ENCODE data around the gene GPR18.

The GPR18 gene

GRCh38 chr13:99246100-99246499 lies 12.1 kb downstream of the GPR18 start:
- no peak overlapping the region for H4K8ac ChIP-seq (ENCODE audit: low read depth, low read length)
- H4K91ac ChIP-seq (ENCODE audit: low read depth, low read length, poor library complexity) = no peak overlapping the region
- H3K23ac ChIP-seq (ENCODE audit: low read depth, low read length, poor library complexity) = no peak overlapping the region
- no peak overlapping the region for H3K4ac ChIP-seq (ENCODE audit: low read length)
- no peaks in the 10 kb centered on the region for H3K27me3 ChIP-seq (ENCODE audit: control insufficient read depth in 3 of 3, insufficient read depth in 3 of 3, low read depth in 1 of 3, low read length in 3 of 3)
- no peak overlapping the region for H3K18ac ChIP-seq (ENCODE audit: low read length)
- H3K4me3 ChIP-seq (ENCODE audit: low read length in 2 of 2) = no peak overlapping the region
- H3K4me1 ChIP-seq (ENCODE audit: control insufficient read depth in 2 of 2, insufficient read depth in 1 of 2, low read depth in 1 of 2, low read length in 2 of 2) = no peaks in the 10 kb centered on the region
- no peak overlapping the region for H2AK5ac ChIP-seq (ENCODE audit: low read depth, low read length)
- no peak overlapping the region for H2AFZ ChIP-seq (ENCODE audit: low read length)
- no CpG with 5 or more reads among the region's 1 CpG for WGBS, 2 donors (ENCODE audit: extremely low coverage in 2 of 2, insufficient read length in 2 of 2, insufficient replicate concordance in 1 of 2)
- no peak for DNase-seq (ENCODE audit: low spot score)
- no peak overlapping the region for H2BK15ac ChIP-seq (ENCODE audit: low read length)
- no peak overlapping the region for H3K9ac ChIP-seq (ENCODE audit: low read depth, low read length, poor library complexity)
- H2BK120ac ChIP-seq (ENCODE audit: low read depth, low read length) = no peak overlapping the region
- no peak overlapping the region for H2BK12ac ChIP-seq (ENCODE audit: low read length)
- H3K4me2 ChIP-seq (ENCODE audit: insufficient read depth, low read length, poor library complexity, severe bottlenecking) = no peak overlapping the region
- no peak overlapping the region for H2BK5ac ChIP-seq (ENCODE audit: low read length)
- no peak overlapping the region for H3K14ac ChIP-seq (ENCODE audit: low read length)
- no peaks in the 10 kb centered on the region for H3K79me1 ChIP-seq (ENCODE audit: low read depth, low read length)
- no peak overlapping the region for H3K27ac ChIP-seq (replicated peaks; ENCODE audit: low read length)
- no peaks in the 10 kb centered on the region for H3K9me3 ChIP-seq (replicated peaks in 1 of 2; ENCODE audit: control insufficient read depth in 2 of 2, insufficient read depth in 1 of 2, low read depth in 1 of 2, low read length in 2 of 2)
- peaks cover 0 to 30% of the 10 kb centered on the region in 2 donors for H3K36me3 ChIP-seq (replicated peaks in 1 of 2; ENCODE audit: control insufficient read depth in 2 of 2, insufficient read depth in 2 of 2, low read length in 2 of 2)

- H4K8ac ChIP-seq (ENCODE audit: low read depth, low read length) = no peak overlapping the region
- H3K79me1 ChIP-seq (ENCODE audit: low read depth, low read length) = peaks cover 5% of the 10 kb centered on the region
- no peak overlapping the region for H3K27ac ChIP-seq (replicated peaks; ENCODE audit: low read length)
- H3K27me3 ChIP-seq (ENCODE audit: control insufficient read depth in 3 of 3, insufficient read depth in 3 of 3, low read depth in 1 of 3, low read length in 3 of 3) = no peaks in the 10 kb centered on the region
- H3K4ac ChIP-seq (ENCODE audit: low read length) = no peak overlapping the region
- H2BK12ac ChIP-seq (ENCODE audit: low read length) = no peak overlapping the region
- H2AK5ac ChIP-seq (ENCODE audit: low read depth, low read length) = no peak overlapping the region
- no peak for DNase-seq (ENCODE audit: low spot score)
- no CpG with 5 or more reads among the region's 8 CpGs for WGBS, 2 donors (ENCODE audit: extremely low coverage in 2 of 2, insufficient read length in 2 of 2, insufficient replicate concordance in 1 of 2)
- no peak overlapping the region for H4K91ac ChIP-seq (ENCODE audit: low read depth, low read length, poor library complexity)
- no peak overlapping the region for H3K4me3 ChIP-seq (ENCODE audit: low read length in 2 of 2)
- no peak overlapping the region for H2BK5ac ChIP-seq (ENCODE audit: low read length)
- H2AFZ ChIP-seq (ENCODE audit: low read length) = no peak overlapping the region
- no peak overlapping the region for H2BK120ac ChIP-seq (ENCODE audit: low read depth, low read length)
- peaks cover 3 to 4% of the 10 kb centered on the region in 2 donors for H3K9me3 ChIP-seq (replicated peaks in 1 of 2; ENCODE audit: control insufficient read depth in 2 of 2, insufficient read depth in 1 of 2, low read depth in 1 of 2, low read length in 2 of 2)
- H3K14ac ChIP-seq (ENCODE audit: low read length) = no peak overlapping the region
- H3K36me3 ChIP-seq (replicated peaks in 1 of 2; ENCODE audit: control insufficient read depth in 2 of 2, insufficient read depth in 2 of 2, low read length in 2 of 2) = peaks cover 14 to 31% of the 10 kb centered on the region in 2 donors
- no peak overlapping the region for H3K23ac ChIP-seq (ENCODE audit: low read depth, low read length, poor library complexity)
- no peak overlapping the region for H3K4me2 ChIP-seq (ENCODE audit: insufficient read depth, low read length, poor library complexity, severe bottlenecking)
- no peak overlapping the region for H2BK15ac ChIP-seq (ENCODE audit: low read length)
- no peak overlapping the region for H3K18ac ChIP-seq (ENCODE audit: low read length)
- no peak overlapping the region for H3K9ac ChIP-seq (ENCODE audit: low read depth, low read length, poor library complexity)
- H3K4me1 ChIP-seq (ENCODE audit: control insufficient read depth in 2 of 2, insufficient read depth in 1 of 2, low read depth in 1 of 2, low read length in 2 of 2) = no peaks in the 10 kb centered on the region
Observed at GRCh38 chr13:99237981-99238662, 20.1 kb downstream of the GPR18 start.

- Histone ChIP-seq H4K8ac (ENCODE audit: low read depth, low read length) (no peak overlapping the region), H3K4ac (ENCODE audit: low read length) (no peak overlapping the region), H2BK120ac (ENCODE audit: low read depth, low read length) (no peak overlapping the region), H2BK15ac (ENCODE audit: low read length) (no peak overlapping the region), H3K14ac (ENCODE audit: low read length) (no peak overlapping the region), H3K9me3 (replicated peaks in 1 of 2; ENCODE audit: control insufficient read depth in 2 of 2, insufficient read depth in 1 of 2, low read depth in 1 of 2, low read length in 2 of 2) (no peaks in the 10 kb centered on the region), H3K4me1 (ENCODE audit: control insufficient read depth in 2 of 2, insufficient read depth in 1 of 2, low read depth in 1 of 2, low read length in 2 of 2) (peaks cover 0 to 3% of the 10 kb centered on the region in 2 donors), H3K4me3 (ENCODE audit: low read length in 2 of 2) (no peak overlapping the region), H2BK5ac (ENCODE audit: low read length) (no peak overlapping the region), H3K4me2 (ENCODE audit: insufficient read depth, low read length, poor library complexity, severe bottlenecking) (no peak overlapping the region), H3K9ac (ENCODE audit: low read depth, low read length, poor library complexity) (no peak overlapping the region), H2AFZ (ENCODE audit: low read length) (no peak overlapping the region), H3K36me3 (replicated peaks in 1 of 2; ENCODE audit: control insufficient read depth in 2 of 2, insufficient read depth in 2 of 2, low read length in 2 of 2) (peaks cover 0 to 2% of the 10 kb centered on the region in 2 donors), H2BK12ac (ENCODE audit: low read length) (no peak overlapping the region), H3K79me1 (ENCODE audit: low read depth, low read length) (peaks cover 5% of the 10 kb centered on the region), H3K18ac (ENCODE audit: low read length) (no peak overlapping the region), H3K27ac (replicated peaks; ENCODE audit: low read length) (no peak overlapping the region), H4K91ac (ENCODE audit: low read depth, low read length, poor library complexity) (no peak overlapping the region), H3K23ac (ENCODE audit: low read depth, low read length, poor library complexity) (no peak overlapping the region), H3K27me3 (ENCODE audit: control insufficient read depth in 3 of 3, insufficient read depth in 3 of 3, low read depth in 1 of 3, low read length in 3 of 3) (no peaks in the 10 kb centered on the region), H2AK5ac (ENCODE audit: low read depth, low read length) (no peak overlapping the region)
- WGBS, 2 donors (ENCODE audit: extremely low coverage in 2 of 2, insufficient read length in 2 of 2, insufficient replicate concordance in 1 of 2) = no CpG with 5 or more reads among the region's 1 CpG
- no peak for DNase-seq (ENCODE audit: low spot score)
Observed at GRCh38 chr13:99231721-99232120, 26.5 kb downstream of the GPR18 start.

- no peak overlapping the region for H3K14ac ChIP-seq (ENCODE audit: low read length)
- no peak overlapping the region for H3K18ac ChIP-seq (ENCODE audit: low read length)
- no peak overlapping the region for H2BK5ac ChIP-seq (ENCODE audit: low read length)
- H3K9me3 ChIP-seq (replicated peaks in 1 of 2; ENCODE audit: control insufficient read depth in 2 of 2, insufficient read depth in 1 of 2, low read depth in 1 of 2, low read length in 2 of 2) = no peaks in the 10 kb centered on the region
- no CpG with 5 or more reads among the region's 3 CpGs for WGBS, 2 donors (ENCODE audit: extremely low coverage in 2 of 2, insufficient read length in 2 of 2, insufficient replicate concordance in 1 of 2)
- H4K91ac ChIP-seq (ENCODE audit: low read depth, low read length, poor library complexity) = no peak overlapping the region
- no peak overlapping the region for H3K9ac ChIP-seq (ENCODE audit: low read depth, low read length, poor library complexity)
- no peak overlapping the region for H3K4ac ChIP-seq (ENCODE audit: low read length)
- no peak for DNase-seq (ENCODE audit: low spot score)
- no peak overlapping the region for H2AFZ ChIP-seq (ENCODE audit: low read length)
- H2AK5ac ChIP-seq (ENCODE audit: low read depth, low read length) = no peak overlapping the region
- H3K27me3 ChIP-seq (ENCODE audit: control insufficient read depth in 3 of 3, insufficient read depth in 3 of 3, low read depth in 1 of 3, low read length in 3 of 3) = no peaks in the 10 kb centered on the region
- H3K4me3 ChIP-seq (ENCODE audit: low read length in 2 of 2) = no peak overlapping the region
- H3K4me2 ChIP-seq (ENCODE audit: insufficient read depth, low read length, poor library complexity, severe bottlenecking) = no peak overlapping the region
- no peak overlapping the region for H4K8ac ChIP-seq (ENCODE audit: low read depth, low read length)
- H3K27ac ChIP-seq (replicated peaks; ENCODE audit: low read length) = no peak overlapping the region
- H2BK120ac ChIP-seq (ENCODE audit: low read depth, low read length) = no peak overlapping the region
- peaks cover 0 to 2% of the 10 kb centered on the region in 2 donors for H3K36me3 ChIP-seq (replicated peaks in 1 of 2; ENCODE audit: control insufficient read depth in 2 of 2, insufficient read depth in 2 of 2, low read length in 2 of 2)
- peaks cover 0 to 3% of the 10 kb centered on the region in 2 donors for H3K4me1 ChIP-seq (ENCODE audit: control insufficient read depth in 2 of 2, insufficient read depth in 1 of 2, low read depth in 1 of 2, low read length in 2 of 2)
- no peak overlapping the region for H2BK15ac ChIP-seq (ENCODE audit: low read length)
- no peak overlapping the region for H2BK12ac ChIP-seq (ENCODE audit: low read length)
- H3K79me1 ChIP-seq (ENCODE audit: low read depth, low read length) = peaks cover 5% of the 10 kb centered on the region
- H3K23ac ChIP-seq (ENCODE audit: low read depth, low read length, poor library complexity) = no peak overlapping the region
Observed at GRCh38 chr13:99230991-99231390, 27.2 kb downstream of the GPR18 start.

Measured in neuronal stem cell (in vitro differentiated cells).